Measurements from ENCODE around the gene ANG.
"Not testable (repeated sequence)": the region's sequence is repeated elsewhere in the genome, so short reads cannot be mapped to it uniquely, and the experiment has no call there.

Gene ANG

GRCh38 chr14:20732477-20732876 is 43.9 kb downstream of the ANG start:
- H3K4me3 ChIP-seq (ENCODE audit: low read length): no peak overlapping the region
- H3K4me1 ChIP-seq (ENCODE audit: insufficient read depth, low read length): no peaks in the 10 kb centered on the region
- no peak overlapping the region for H3K27ac ChIP-seq (ENCODE audit: low read length)
- no peak overlapping the region for H3K9ac ChIP-seq (ENCODE audit: low read depth, low read length)
- no peaks in the 10 kb centered on the region for H3K36me3 ChIP-seq (ENCODE audit: insufficient read depth, low read depth, low read length)
- no peaks in the 10 kb centered on the region for H3K27me3 ChIP-seq (ENCODE audit: insufficient read depth, low read length)
- H3K9me3 ChIP-seq (ENCODE audit: insufficient read depth, low read depth, low read length): no peaks in the 10 kb centered on the region

GRCh38 chr14:20732979-20733635 is 44.5 kb downstream of the ANG start:
- H3K36me3 ChIP-seq (ENCODE audit: insufficient read depth, low read depth, low read length): no peaks in the 10 kb centered on the region
- no peaks in the 10 kb centered on the region for H3K4me1 ChIP-seq (ENCODE audit: insufficient read depth, low read length)
- no peak overlapping the region for H3K4me3 ChIP-seq (ENCODE audit: low read length)
- H3K27ac ChIP-seq (ENCODE audit: low read length): no peak overlapping the region
- H3K27me3 ChIP-seq (ENCODE audit: insufficient read depth, low read length): no peaks in the 10 kb centered on the region
- H3K9me3 ChIP-seq (ENCODE audit: insufficient read depth, low read depth, low read length): no peaks in the 10 kb centered on the region
- no peak overlapping the region for H3K9ac ChIP-seq (ENCODE audit: low read depth, low read length)

- Histone ChIP-seq H3K9ac (ENCODE audit: low read depth, low read length) (no peak overlapping the region), H3K27ac (ENCODE audit: low read length) (no peak overlapping the region), H3K4me1 (ENCODE audit: insufficient read depth, low read length) (no peaks in the 10 kb centered on the region), H3K27me3 (ENCODE audit: insufficient read depth, low read length) (no peaks in the 10 kb centered on the region), H3K9me3 (ENCODE audit: insufficient read depth, low read depth, low read length) (no peaks in the 10 kb centered on the region), H3K4me3 (ENCODE audit: low read length) (no peak overlapping the region), H3K36me3 (ENCODE audit: insufficient read depth, low read depth, low read length) (no peaks in the 10 kb centered on the region)
Measured at GRCh38 chr14:20733684-20734429, 45.3 kb downstream of the ANG start.

- Histone ChIP-seq H3K9ac (ENCODE audit: low read depth, low read length) (no peak overlapping the region), H3K9me3 (ENCODE audit: insufficient read depth, low read depth, low read length) (no peaks in the 10 kb centered on the region), H3K4me3 (ENCODE audit: low read length) (no peak overlapping the region), H3K4me1 (ENCODE audit: insufficient read depth, low read length) (no peaks in the 10 kb centered on the region), H3K27ac (ENCODE audit: low read length) (no peak overlapping the region), H3K36me3 (ENCODE audit: insufficient read depth, low read depth, low read length) (no peaks in the 10 kb centered on the region), H3K27me3 (ENCODE audit: insufficient read depth, low read length) (no peaks in the 10 kb centered on the region)
Measured at GRCh38 chr14:20734430-20734806, 45.9 kb downstream of the ANG start.

- not testable (repeated sequence) for H3K9ac ChIP-seq (ENCODE audit: low read depth, low read length); H3K9me3 ChIP-seq (ENCODE audit: insufficient read depth, low read depth, low read length); H3K4me3 ChIP-seq (ENCODE audit: low read length); H3K27ac ChIP-seq (ENCODE audit: low read length); H3K4me1 ChIP-seq (ENCODE audit: insufficient read depth, low read length); H3K27me3 ChIP-seq (ENCODE audit: insufficient read depth, low read length); H3K36me3 ChIP-seq (ENCODE audit: insufficient read depth, low read depth, low read length)
Measured at GRCh38 chr14:20738292-20738691, 49.7 kb downstream of the ANG start.

- H3K27ac ChIP-seq (ENCODE audit: low read length): no peak overlapping the region
- no peak overlapping the region for H3K9ac ChIP-seq (ENCODE audit: low read depth, low read length)
- H3K9me3 ChIP-seq (ENCODE audit: insufficient read depth, low read depth, low read length): no peaks in the 10 kb centered on the region
- no peaks in the 10 kb centered on the region for H3K36me3 ChIP-seq (ENCODE audit: insufficient read depth, low read depth, low read length)
- H3K27me3 ChIP-seq (ENCODE audit: insufficient read depth, low read length): no peaks in the 10 kb centered on the region
- H3K4me3 ChIP-seq (ENCODE audit: low read length): no peak overlapping the region
- H3K4me1 ChIP-seq (ENCODE audit: insufficient read depth, low read length): no peaks in the 10 kb centered on the region
Measured at GRCh38 chr14:20742132-20742531, 53.6 kb downstream of the ANG start.

GRCh38 chr14:20743556-20743955 is 55.0 kb downstream of the ANG start:
- H3K27ac ChIP-seq (ENCODE audit: low read length): no peak overlapping the region
- no peaks in the 10 kb centered on the region for H3K36me3 ChIP-seq (ENCODE audit: insufficient read depth, low read depth, low read length)
- no peak overlapping the region for H3K9ac ChIP-seq (ENCODE audit: low read depth, low read length)
- H3K4me3 ChIP-seq (ENCODE audit: low read length): no peak overlapping the region
- no peaks in the 10 kb centered on the region for H3K27me3 ChIP-seq (ENCODE audit: insufficient read depth, low read length)
- H3K9me3 ChIP-seq (ENCODE audit: insufficient read depth, low read depth, low read length): no peaks in the 10 kb centered on the region
- H3K4me1 ChIP-seq (ENCODE audit: insufficient read depth, low read length): no peaks in the 10 kb centered on the region
